HEK293 (cell line): ENCODE data around the gene PKD2L1.

Source experiments
- BCL11A ChIP-seq: fragments of 450-650 bp; formaldehyde crosslinking; IDR thresholded peaks from 2 replicates; pipeline ENCODE4 v1.5.1; 2016; ENCODE audit warnings: low read depth, missing biosample characterization, missing genetic modification characterization
- CTCF ChIP-seq: fragments of 450-650 bp; formaldehyde crosslinking; IDR thresholded peaks from 2 replicates; pipeline ENCODE4 v1.5.1; 2016; ENCODE audit warnings: missing biosample characterization, missing genetic modification characterization
- ZBTB1 ChIP-seq: fragments of 450-650 bp; formaldehyde crosslinking; IDR thresholded peaks from 2 replicates; pipeline ENCODE4 v1.5.1; 2016; ENCODE audit warnings: missing biosample characterization, missing genetic modification characterization
- ZBTB7A ChIP-seq: fragments of 450-650 bp; formaldehyde crosslinking; IDR thresholded peaks from 2 replicates; pipeline ENCODE4 v1.5.1; 2016; ENCODE audit warnings: low read depth, missing biosample characterization, missing genetic modification characterization
- ZNF10 ChIP-seq: fragments of 450-650 bp; formaldehyde crosslinking; IDR thresholded peaks from 2 replicates; pipeline ENCODE4 v1.5.1; 2017; ENCODE audit warnings: missing biosample characterization, missing genetic modification characterization
- ZNF133 ChIP-seq: fragments of 450-650 bp; formaldehyde crosslinking; IDR thresholded peaks from 2 replicates; pipeline ENCODE4 v1.5.1; 2016; ENCODE audit warnings: missing biosample characterization, missing genetic modification characterization
- TF ChIP-seq, protein P1 (sequence below): fragments of 450-650 bp; formaldehyde crosslinking; IDR thresholded peaks from 2 replicates; pipeline ENCODE4 v1.5.1; 2016; ENCODE audit warnings: missing biosample characterization, missing genetic modification characterization

DNA sequence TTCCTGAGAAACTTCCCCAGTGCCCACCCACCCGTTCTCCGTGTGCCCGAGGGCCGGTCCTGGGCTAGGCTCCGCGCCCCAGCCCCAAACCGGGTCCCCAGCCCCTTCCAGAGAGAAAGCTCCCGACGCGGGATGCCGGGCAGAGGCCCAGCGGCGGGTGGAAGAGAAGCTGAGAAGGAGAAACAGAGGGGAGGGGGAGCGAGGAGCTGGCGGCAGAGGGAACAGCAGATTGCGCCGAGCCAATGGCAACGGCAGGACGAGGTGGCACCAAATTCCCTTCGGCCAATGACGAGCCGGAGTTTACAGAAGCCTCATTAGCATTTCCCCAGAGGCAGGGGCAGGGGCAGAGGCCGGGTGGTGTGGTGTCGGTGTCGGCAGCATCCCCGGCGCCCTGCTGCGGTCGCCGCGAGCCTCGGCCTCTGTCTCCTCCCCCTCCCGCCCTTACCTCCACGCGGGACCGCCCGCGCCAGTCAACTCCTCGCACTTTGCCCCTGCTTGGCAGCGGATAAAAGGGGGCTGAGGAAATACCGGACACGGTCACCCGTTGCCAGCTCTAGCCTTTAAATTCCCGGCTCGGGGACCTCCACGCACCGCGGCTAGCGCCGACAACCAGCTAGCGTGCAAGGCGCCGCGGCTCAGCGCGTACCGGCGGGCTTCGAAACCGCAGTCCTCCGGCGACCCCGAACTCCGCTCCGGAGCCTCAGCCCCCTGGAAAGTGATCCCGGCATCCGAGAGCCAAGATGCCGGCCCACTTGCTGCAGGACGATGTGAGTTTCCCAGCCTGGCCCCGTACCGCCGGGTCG lies 16.9 kb upstream of the PKD2L1 start, which contains the start of gene SCD:
- TF ChIP-seq ZBTB1 (tag by site-specific recombination) (0 out of 2 replicates have a peak, but pooled peaks have one; percentile 61), BCL11A (tag by site-specific recombination) (peak; percentile 79), CTCF (tag by site-specific recombination) (no peak), ZNF10 (tag by site-specific recombination) (no peak), ZNF133 (tag by site-specific recombination) (no peak), ZBTB7A (tag by site-specific recombination) (peak; percentile 50)
- TF ChIP-seq, protein P1, sequence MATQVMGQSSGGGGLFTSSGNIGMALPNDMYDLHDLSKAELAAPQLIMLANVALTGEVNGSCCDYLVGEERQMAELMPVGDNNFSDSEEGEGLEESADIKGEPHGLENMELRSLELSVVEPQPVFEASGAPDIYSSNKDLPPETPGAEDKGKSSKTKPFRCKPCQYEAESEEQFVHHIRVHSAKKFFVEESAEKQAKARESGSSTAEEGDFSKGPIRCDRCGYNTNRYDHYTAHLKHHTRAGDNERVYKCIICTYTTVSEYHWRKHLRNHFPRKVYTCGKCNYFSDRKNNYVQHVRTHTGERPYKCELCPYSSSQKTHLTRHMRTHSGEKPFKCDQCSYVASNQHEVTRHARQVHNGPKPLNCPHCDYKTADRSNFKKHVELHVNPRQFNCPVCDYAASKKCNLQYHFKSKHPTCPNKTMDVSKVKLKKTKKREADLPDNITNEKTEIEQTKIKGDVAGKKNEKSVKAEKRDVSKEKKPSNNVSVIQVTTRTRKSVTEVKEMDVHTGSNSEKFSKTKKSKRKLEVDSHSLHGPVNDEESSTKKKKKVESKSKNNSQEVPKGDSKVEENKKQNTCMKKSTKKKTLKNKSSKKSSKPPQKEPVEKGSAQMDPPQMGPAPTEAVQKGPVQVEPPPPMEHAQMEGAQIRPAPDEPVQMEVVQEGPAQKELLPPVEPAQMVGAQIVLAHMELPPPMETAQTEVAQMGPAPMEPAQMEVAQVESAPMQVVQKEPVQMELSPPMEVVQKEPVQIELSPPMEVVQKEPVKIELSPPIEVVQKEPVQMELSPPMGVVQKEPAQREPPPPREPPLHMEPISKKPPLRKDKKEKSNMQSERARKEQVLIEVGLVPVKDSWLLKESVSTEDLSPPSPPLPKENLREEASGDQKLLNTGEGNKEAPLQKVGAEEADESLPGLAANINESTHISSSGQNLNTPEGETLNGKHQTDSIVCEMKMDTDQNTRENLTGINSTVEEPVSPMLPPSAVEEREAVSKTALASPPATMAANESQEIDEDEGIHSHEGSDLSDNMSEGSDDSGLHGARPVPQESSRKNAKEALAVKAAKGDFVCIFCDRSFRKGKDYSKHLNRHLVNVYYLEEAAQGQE (tag by site-specific recombination) = no peak; the same call in 1 of the 2 replicates
